ENCODE results near the gene AKT1S1.

AKT1S1 gene

DNA sequence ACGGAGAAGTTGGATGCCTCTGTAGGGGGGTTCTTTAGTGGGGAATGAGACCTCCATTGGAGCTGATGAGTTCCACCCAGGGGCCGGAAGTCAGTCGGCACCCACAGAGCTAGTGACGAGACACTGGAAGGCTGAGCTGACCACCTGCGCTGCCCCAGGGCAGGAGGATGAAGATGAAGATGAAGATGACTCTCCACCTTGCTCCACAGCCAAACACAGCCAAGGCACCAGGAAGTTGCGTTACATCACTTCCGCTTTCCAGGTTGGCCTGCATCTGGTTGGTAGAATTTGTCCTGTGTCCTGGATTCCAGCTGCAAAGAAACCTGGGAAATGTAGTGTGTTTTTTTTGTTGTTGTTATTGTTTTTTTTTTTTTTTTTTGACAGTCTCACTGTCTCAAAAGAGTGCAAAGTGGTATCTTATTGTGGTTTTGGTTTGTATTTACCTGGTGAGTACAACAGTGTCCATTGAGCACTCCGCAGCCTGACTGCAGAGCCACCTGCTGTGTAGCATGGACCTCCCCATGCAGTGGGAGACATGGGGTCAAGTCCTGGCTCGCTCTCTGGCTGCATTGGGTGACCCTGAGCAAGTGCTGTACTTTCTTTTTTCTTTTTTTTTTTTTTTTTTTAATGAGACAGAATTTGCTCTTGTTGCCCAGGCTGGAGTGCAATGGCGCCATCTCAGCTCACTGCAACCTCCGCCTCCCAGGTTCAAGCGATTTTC is 2.2 kb upstream of the AKT1S1 start:
- H3K36me3 Mint-ChIP-seq: peaks cover 3% of the 10 kb centered on the region
- H3K4me3 Mint-ChIP-seq: no peak overlapping the region
- no peak overlapping the region for H3K27ac Mint-ChIP-seq
- peaks cover 26% of the 10 kb centered on the region for H3K4me1 Mint-ChIP-seq
- H3K9me3 Mint-ChIP-seq: no peaks in the 10 kb centered on the region
- no peaks in the 10 kb centered on the region for H3K27me3 Mint-ChIP-seq

GRCh38 chr19:49878744-49879070 is 1.6 kb upstream of the AKT1S1 start:
- peak overlapping the region; percentile 30 for H3K27ac Mint-ChIP-seq
- H3K27me3 Mint-ChIP-seq: no peaks in the 10 kb centered on the region
- no peak overlapping the region for H3K4me3 Mint-ChIP-seq
- peaks cover 2% of the 10 kb centered on the region for H3K36me3 Mint-ChIP-seq
- no peaks in the 10 kb centered on the region for H3K9me3 Mint-ChIP-seq
- peaks cover 26% of the 10 kb centered on the region for H3K4me1 Mint-ChIP-seq

DNA sequence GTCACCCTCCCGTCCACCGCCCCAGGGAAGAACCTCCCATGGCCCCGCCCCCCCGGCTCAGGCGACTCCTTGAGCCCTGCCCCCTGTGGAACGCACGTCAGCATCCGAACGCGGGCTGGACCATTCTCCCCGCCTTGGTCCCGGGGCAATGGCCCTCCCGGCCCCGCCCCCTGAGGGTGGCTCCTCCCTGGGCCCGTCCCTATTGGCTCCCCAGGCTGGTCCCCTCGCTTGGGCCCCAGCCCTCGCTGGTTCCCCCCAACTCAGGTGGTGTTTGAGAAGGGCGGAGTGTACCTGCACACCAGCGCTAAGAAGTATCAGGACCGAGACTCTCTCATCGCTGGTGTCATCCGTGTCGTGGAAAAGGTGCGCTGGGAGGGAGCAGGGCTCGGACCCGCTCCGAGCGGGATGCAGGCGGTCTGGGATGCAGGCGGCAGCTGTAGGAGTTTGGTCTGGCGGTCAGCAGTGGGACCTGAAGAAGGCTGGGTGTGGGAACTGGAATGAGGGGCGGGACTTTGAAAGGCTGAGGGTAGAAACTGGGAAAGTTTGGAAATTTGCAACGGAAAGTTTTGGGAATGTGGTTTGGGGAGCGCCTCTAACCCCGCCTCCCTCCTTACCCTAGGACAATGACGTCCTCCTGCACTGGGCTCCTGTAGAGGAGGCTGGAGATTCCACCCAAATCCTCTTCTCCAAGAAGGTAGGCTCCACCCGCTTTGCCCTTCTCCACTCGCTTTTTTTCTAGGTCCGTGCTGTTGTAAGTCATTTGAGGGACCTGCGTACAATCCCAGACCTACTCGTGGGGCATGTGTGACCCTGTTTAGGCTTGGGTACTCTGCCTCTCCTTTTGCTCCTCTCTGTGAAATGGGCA is 956 bp upstream of the AKT1S1 start:
- peaks cover under 1% of the 10 kb centered on the region for H3K36me3 Mint-ChIP-seq
- H3K9me3 Mint-ChIP-seq: no peaks in the 10 kb centered on the region
- H3K4me3 Mint-ChIP-seq: no peak overlapping the region
- peak overlapping the region; percentile 94 for H3K27ac Mint-ChIP-seq
- H3K27me3 Mint-ChIP-seq: no peaks in the 10 kb centered on the region
- H3K4me1 Mint-ChIP-seq: peaks cover 26% of the 10 kb centered on the region

DNA sequence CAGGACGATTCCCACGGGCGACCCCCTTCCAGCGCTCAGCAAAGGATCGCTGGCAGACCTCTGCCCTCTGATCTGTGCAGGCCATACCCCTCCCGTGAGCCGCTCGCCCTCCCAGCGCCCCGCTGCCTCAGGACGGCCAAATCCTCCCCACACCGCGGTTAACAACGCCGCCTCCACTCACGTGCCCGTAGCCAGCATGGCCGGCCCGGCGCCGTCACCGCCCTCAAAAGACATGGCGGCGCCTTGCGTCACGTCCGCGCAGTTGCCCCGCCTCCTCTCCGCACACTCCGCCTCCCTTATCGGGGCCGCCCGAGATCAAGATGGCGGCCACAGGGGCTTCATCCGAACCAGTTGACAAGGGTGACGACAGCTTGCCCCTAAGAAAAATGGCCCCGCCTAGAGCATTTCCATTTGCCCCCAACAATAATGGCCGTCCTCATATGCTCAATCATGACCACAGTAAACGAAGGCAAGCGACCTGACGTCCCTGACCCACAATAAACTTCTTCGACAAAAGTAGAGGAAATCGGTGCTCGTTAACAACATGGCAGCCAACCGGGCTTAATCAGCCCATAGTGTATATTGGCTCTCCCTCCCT is 634 bp downstream of the AKT1S1 start:
- no peaks in the 10 kb centered on the region for H3K36me3 Mint-ChIP-seq
- no peaks in the 10 kb centered on the region for H3K9me3 Mint-ChIP-seq
- no peaks in the 10 kb centered on the region for H3K27me3 Mint-ChIP-seq
- H3K4me1 Mint-ChIP-seq: peaks cover 30% of the 10 kb centered on the region
- H3K4me3 Mint-ChIP-seq: no peak overlapping the region
- H3K27ac Mint-ChIP-seq: no peak overlapping the region

- no peaks in the 10 kb centered on the region for H3K9me3 Mint-ChIP-seq
- H3K4me3 Mint-ChIP-seq: no peak overlapping the region
- no peak overlapping the region for H3K27ac Mint-ChIP-seq
- peaks cover 30% of the 10 kb centered on the region for H3K4me1 Mint-ChIP-seq
- H3K36me3 Mint-ChIP-seq: no peaks in the 10 kb centered on the region
- no peaks in the 10 kb centered on the region for H3K27me3 Mint-ChIP-seq
Observed at GRCh38 chr19:49875857-49876421, 1.2 kb downstream of the AKT1S1 start.

- H3K9me3 Mint-ChIP-seq: no peaks in the 10 kb centered on the region
- H3K36me3 Mint-ChIP-seq: no peaks in the 10 kb centered on the region
- peak overlapping the region; percentile 59 for H3K27ac Mint-ChIP-seq
- peaks cover 32% of the 10 kb centered on the region for H3K4me1 Mint-ChIP-seq
- no peaks in the 10 kb centered on the region for H3K27me3 Mint-ChIP-seq
- no peak overlapping the region for H3K4me3 Mint-ChIP-seq
Observed at GRCh38 chr19:49875177-49875576, 2.0 kb downstream of the AKT1S1 start.

- Mint-ChIP-seq H3K27ac (peak overlapping the region; percentile 59), H3K36me3 (no peaks in the 10 kb centered on the region), H3K4me3 (no peak overlapping the region), H3K9me3 (no peaks in the 10 kb centered on the region), H3K27me3 (no peaks in the 10 kb centered on the region), H3K4me1 (peaks cover 33% of the 10 kb centered on the region)
Observed at GRCh38 chr19:49874503-49875157, 2.5 kb downstream of the AKT1S1 start.

GRCh38 chr19:49873834-49874233 is 3.3 kb downstream of the AKT1S1 start:
- H3K27ac Mint-ChIP-seq: no peak overlapping the region
- H3K27me3 Mint-ChIP-seq: no peaks in the 10 kb centered on the region
- H3K9me3 Mint-ChIP-seq: no peaks in the 10 kb centered on the region
- peaks cover 28% of the 10 kb centered on the region for H3K4me1 Mint-ChIP-seq
- no peak overlapping the region for H3K4me3 Mint-ChIP-seq
- no peaks in the 10 kb centered on the region for H3K36me3 Mint-ChIP-seq

DNA sequence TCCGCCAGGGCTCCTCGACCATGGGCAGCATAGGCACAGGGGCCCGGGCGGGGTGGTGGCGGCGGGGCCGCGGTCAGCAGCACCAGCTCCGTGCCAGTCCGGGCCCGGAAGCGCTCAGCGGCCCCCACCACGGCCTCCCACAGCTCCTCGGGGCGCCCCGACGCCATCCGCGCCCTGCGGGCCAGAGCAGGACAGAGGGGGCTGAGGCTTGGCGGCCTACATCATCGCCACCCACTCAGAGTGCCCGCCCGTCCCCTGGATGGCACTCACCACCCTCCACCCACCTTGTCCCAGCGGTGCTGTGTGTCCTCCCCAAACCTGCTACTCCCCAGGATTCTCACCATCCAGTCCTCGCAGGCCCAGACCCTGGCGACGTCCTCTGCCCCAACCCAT is 4.0 kb downstream of the AKT1S1 start:
- Mint-ChIP-seq H3K27me3 (no peaks in the 10 kb centered on the region), H3K9me3 (no peaks in the 10 kb centered on the region), H3K4me1 (peaks cover 21% of the 10 kb centered on the region), H3K36me3 (no peaks in the 10 kb centered on the region), H3K27ac (no peak overlapping the region), H3K4me3 (no peak overlapping the region)

DNA sequence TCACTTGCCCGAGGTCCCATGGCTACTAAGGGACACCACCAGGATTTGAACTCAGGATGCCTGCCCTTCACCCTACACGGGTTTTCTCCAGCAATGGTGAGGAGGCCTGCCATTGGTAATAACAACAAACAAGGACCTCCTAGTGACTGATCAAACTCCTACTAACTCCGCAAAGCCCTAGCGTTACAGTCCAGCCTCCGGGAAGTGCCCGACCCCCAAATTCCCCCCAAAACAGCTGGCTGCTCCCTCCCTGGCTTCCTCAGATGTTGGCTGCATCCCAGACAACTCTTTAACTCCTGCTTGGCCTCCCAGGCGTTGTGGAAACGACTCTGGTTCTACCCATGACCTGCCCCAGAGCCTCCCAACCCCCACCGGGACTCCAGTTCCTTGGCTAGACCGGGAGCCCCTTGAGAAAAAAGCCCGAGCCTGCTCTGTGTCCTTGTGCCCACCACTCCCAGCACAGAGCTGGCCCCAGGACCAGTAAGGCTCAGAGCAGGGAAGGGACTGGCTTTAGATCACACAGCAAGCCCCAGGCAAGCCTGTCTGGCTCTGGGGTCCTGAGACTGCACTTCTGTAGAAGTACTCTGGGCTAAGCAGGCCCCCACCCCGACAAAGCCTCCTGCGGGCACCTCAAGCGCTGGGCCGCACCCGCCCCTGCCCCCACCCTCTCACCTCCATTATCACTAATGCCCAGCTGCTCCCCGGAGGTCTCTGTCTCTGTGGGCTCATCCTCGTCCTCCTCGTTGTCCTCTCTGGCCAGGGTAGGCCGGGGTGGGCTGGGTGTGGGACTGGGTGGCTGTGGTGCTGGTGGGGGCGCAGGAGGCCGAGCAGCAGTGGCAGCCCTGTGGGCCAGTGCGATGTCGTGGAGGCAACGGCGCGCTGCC is 4.7 kb downstream of the AKT1S1 start:
- Mint-ChIP-seq H3K27me3 (no peaks in the 10 kb centered on the region), H3K36me3 (no peaks in the 10 kb centered on the region), H3K4me1 (peaks cover 22% of the 10 kb centered on the region), H3K27ac (no peak overlapping the region), H3K4me3 (no peak overlapping the region), H3K9me3 (no peaks in the 10 kb centered on the region)

GRCh38 chr19:49871349-49871985 is 5.7 kb downstream of the AKT1S1 start:
- no peak overlapping the region for H3K4me3 Mint-ChIP-seq
- H3K36me3 Mint-ChIP-seq: no peaks in the 10 kb centered on the region
- H3K27me3 Mint-ChIP-seq: no peaks in the 10 kb centered on the region
- H3K4me1 Mint-ChIP-seq: peaks cover 31% of the 10 kb centered on the region
- no peak overlapping the region for H3K27ac Mint-ChIP-seq
- H3K9me3 Mint-ChIP-seq: no peaks in the 10 kb centered on the region

DNA sequence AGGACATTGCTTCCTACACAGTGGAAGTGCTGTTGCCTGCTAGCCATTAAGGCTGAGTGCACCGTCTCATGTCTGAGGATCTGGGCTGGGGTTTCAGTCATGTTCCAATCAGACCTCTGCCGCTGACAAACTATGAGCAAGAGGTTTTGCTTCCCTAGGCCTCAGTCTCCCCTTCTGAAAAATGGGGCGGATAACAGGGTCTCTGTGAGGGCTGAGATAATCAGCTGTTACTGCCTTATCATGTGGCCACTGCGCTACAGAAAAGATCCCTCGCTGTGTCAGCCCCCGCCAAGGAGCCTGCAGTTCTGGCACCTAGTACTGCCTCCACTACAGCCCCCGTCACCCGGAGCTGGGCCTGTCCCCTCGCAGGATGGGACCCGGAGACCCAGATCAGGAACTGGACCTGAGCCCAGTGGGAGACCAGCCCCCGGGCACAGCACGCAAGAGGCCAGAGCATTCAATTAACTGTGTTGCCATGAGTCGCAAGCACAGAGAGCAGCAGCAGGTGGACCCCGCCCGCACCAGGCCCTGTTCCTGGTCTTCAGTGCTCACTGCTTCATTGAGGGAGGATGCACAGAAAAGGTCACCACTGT is 6.8 kb downstream of the AKT1S1 start:
- Mint-ChIP-seq H3K4me1 (peaks cover 35% of the 10 kb centered on the region), H3K36me3 (peaks cover 2% of the 10 kb centered on the region), H3K4me3 (peak overlapping the region; percentile 84), H3K27me3 (no peaks in the 10 kb centered on the region), H3K27ac (no peak overlapping the region), H3K9me3 (no peaks in the 10 kb centered on the region)

GRCh38 chr19:49869484-49870308 is 7.5 kb downstream of the AKT1S1 start:
- peaks cover 2% of the 10 kb centered on the region for H3K36me3 Mint-ChIP-seq
- no peaks in the 10 kb centered on the region for H3K9me3 Mint-ChIP-seq
- H3K27ac Mint-ChIP-seq: no peak overlapping the region
- peaks cover 36% of the 10 kb centered on the region for H3K4me1 Mint-ChIP-seq
- peak overlapping the region; percentile 84 for H3K4me3 Mint-ChIP-seq
- H3K27me3 Mint-ChIP-seq: no peaks in the 10 kb centered on the region

All from activated naive CD4-positive, alpha-beta T cell treated with anti-CD3 and anti-CD28 coated beads, Interleukin-2, amount 50 U/mL, for 24 hours (primary cell).